IMR-90 (cell line): ENCODE results near the gene GNB4. TPM values are rescaled to one million over a fixed set of nuclear protein-coding genes. Genes with fewer than 3 reads are reported as not detected.

ENCODE experiments used
- ATAC-seq: fragments of 200-7000 bp; cut with Tn5 transposase; 2 replicates; pipeline ENCODE4 v1.9.1; 2020; ENCODE audit warnings: low read depth, mild to moderate bottlenecking, moderate library complexity
- BruUV-seq: library from RNA; stranded (reverse); fragments of 400-500 nt; replicated peaks from 2 replicates; lab custom pipeline; 2021; lab: Mats Ljungman, UMichigan
- CTCF ChIA-PET: fragments of 300-600 bp; formaldehyde crosslinking; extraction: SDS; loops from one replicate; lab custom pipeline; 2021; ENCODE audit warnings: antibody characterized with exemption; lab: Yijun Ruan, JAX
- POLR2A ChIA-PET: fragments of 300-600 bp; sonication (Branson Sonifier 250); formaldehyde crosslinking; loops from one replicate; lab custom pipeline; 2022; ENCODE audit warnings: antibody characterized with exemption; ENCODE audit not compliant: unreplicated experiment; lab: Charles Lee
- DNase-seq: peaks from one replicate; pipeline ENCODE4 v3.0.0; 2013
- H2AFZ ChIP-seq: replicated peaks from 2 replicates; pipeline ENCODE3; 2013; ENCODE audit warnings: low read length, mild to moderate bottlenecking; ENCODE audit not compliant: poor library complexity
- H2AK5ac ChIP-seq: 2 replicates; pipeline ENCODE4 v1.6.1; 2013; ENCODE audit warnings: low read depth, low read length, inconsistent platforms
- H2AK9ac ChIP-seq: replicated peaks from 2 replicates; pipeline ENCODE3; 2013; ENCODE audit warnings: mild to moderate bottlenecking, low read depth, low read length, moderate library complexity; ENCODE audit not compliant: poor library complexity
- H2BK120ac ChIP-seq: 2 replicates; pipeline ENCODE4 v1.6.1; 2013; ENCODE audit warnings: low read depth, low read length, inconsistent platforms
- H2BK15ac ChIP-seq: 3 replicates; pipeline ENCODE4 v1.6.1; 2013; ENCODE audit warnings: low read depth, low read length, inconsistent platforms
- H2BK20ac ChIP-seq: 2 replicates; pipeline ENCODE4 v1.6.1; 2013; ENCODE audit warnings: low read depth, mild to moderate bottlenecking, inconsistent platforms, low read length, moderate library complexity
- H2BK5ac ChIP-seq: 2 replicates; pipeline ENCODE4 v1.6.1; 2013; ENCODE audit warnings: mild to moderate bottlenecking, low read depth, low read length, inconsistent platforms; ENCODE audit not compliant: poor library complexity, severe bottlenecking
- H3K14ac ChIP-seq: replicated peaks from 2 replicates; pipeline ENCODE4 v1.6.1; 2013; ENCODE audit warnings: low read depth, low read length, inconsistent platforms
- H3K18ac ChIP-seq: 2 replicates; pipeline ENCODE4 v1.6.1; 2013; ENCODE audit warnings: low read depth, low read length, control low read depth
- H3K23ac ChIP-seq: 2 replicates; pipeline ENCODE4 v1.6.1; 2013; ENCODE audit warnings: low read depth, low read length, inconsistent platforms
- H3K27ac ChIP-seq: 2 replicates; pipeline ENCODE4 v1.5.1; 2013; ENCODE audit warnings: mild to moderate bottlenecking, control low read depth, low read length; ENCODE audit not compliant: insufficient read depth
- H3K27me3 ChIP-seq: 2 replicates; pipeline ENCODE4 v1.6.1; 2013; ENCODE audit warnings: low read length; ENCODE audit not compliant: control insufficient read depth, insufficient read depth
- H3K36me3 ChIP-seq: 2 replicates; pipeline ENCODE4 v1.6.1; 2013; ENCODE audit warnings: low read length, mixed read lengths; ENCODE audit not compliant: control insufficient read depth, insufficient read depth
- H3K4ac ChIP-seq: 2 replicates; pipeline ENCODE4 v1.6.1; 2013; ENCODE audit warnings: low read depth, low read length, inconsistent platforms
- H3K4me1 ChIP-seq: 2 replicates; pipeline ENCODE4 v1.6.1; 2013; ENCODE audit warnings: low read length, mixed read lengths; ENCODE audit not compliant: control insufficient read depth, insufficient read depth
- H3K4me2 ChIP-seq: 2 replicates; pipeline ENCODE4 v1.6.1; 2013; ENCODE audit warnings: low read depth, mild to moderate bottlenecking, control low read depth, low read length, moderate library complexity
- H3K4me3 ChIP-seq: 2 replicates; pipeline ENCODE4 v1.5.1; 2013; ENCODE audit warnings: low read depth, mild to moderate bottlenecking, control low read depth, low read length, moderate library complexity; ENCODE audit not compliant: insufficient read depth
- H3K56ac ChIP-seq: 2 replicates; pipeline ENCODE4 v1.6.1; 2013; ENCODE audit warnings: low read length, inconsistent platforms; ENCODE audit not compliant: insufficient read depth; ENCODE audit errors: extremely low read depth
- H3K79me1 ChIP-seq, 2 experiments: 2 replicates each; pipeline ENCODE4 v1.6.1; 2013; ENCODE audit warnings: low read length in 2 of 2, inconsistent platforms in 1 of 2, low read depth in 1 of 2
- H3K9ac ChIP-seq: 2 replicates; pipeline ENCODE4 v1.6.1; 2013; ENCODE audit warnings: low read depth, low read length, control low read depth
- H3K9me1 ChIP-seq: 2 replicates; pipeline ENCODE4 v1.6.1; 2013; ENCODE audit warnings: low read length, inconsistent platforms; ENCODE audit not compliant: insufficient read depth
- H3K9me3 ChIP-seq: 2 replicates; pipeline ENCODE4 v1.6.1; 2013; ENCODE audit warnings: low read length; ENCODE audit not compliant: control insufficient read depth, insufficient read depth
- H4K20me1 ChIP-seq: 2 replicates; pipeline ENCODE4 v1.6.1; 2013; ENCODE audit warnings: low read length, inconsistent platforms; ENCODE audit not compliant: insufficient read depth
- H4K5ac ChIP-seq: 2 replicates; pipeline ENCODE4 v1.6.1; 2013; ENCODE audit warnings: mild to moderate bottlenecking, low read depth, low read length, control low read depth
- H4K8ac ChIP-seq, 2 experiments: 2 replicates each; pipeline ENCODE4 v1.6.1; 2013; ENCODE audit warnings: low read depth in 2 of 2, low read length in 2 of 2, control low read depth in 1 of 2, inconsistent platforms in 1 of 2
- H4K91ac ChIP-seq: 2 replicates; pipeline ENCODE4 v1.6.1; 2013; ENCODE audit warnings: low read depth, low read length, inconsistent platforms; ENCODE audit not compliant: insufficient read depth
- MAZ ChIP-seq: IDR thresholded peaks from 2 replicates; pipeline ENCODE4 v1.6.1; 2012; ENCODE audit warnings: low read depth, mild to moderate bottlenecking, low read length, improper control_type of control experiment, moderate library complexity, borderline replicate concordance
- WGBS, 2 experiments: methylation state at CpG; one replicate each; pipeline versions ENCODE4 v1.1.5 to v1.1.7; 2013; ENCODE audit warnings: missing lambda C conversion rate in 2 of 2; ENCODE audit not compliant: insufficient read length in 1 of 2; ENCODE audit errors: extremely low coverage in 2 of 2; 5-methylcytosine and 5-hydroxymethylcytosine counted together
- dilution Hi-C: fragments of 300-500 bp; cut with HindIII; formaldehyde crosslinking; loops from one replicate; pipeline ENCODE4 v1.14.3; 2018; ENCODE audit warnings: low sequenced_read_pairs; ENCODE audit not compliant: unreplicated experiment
- in situ Hi-C: fragments of 300-500 bp; cut with MboI; formaldehyde crosslinking; loops from 3 replicates; pipeline ENCODE4 v1.14.3; 2019; ENCODE audit warnings: low sequenced_read_pairs, inconsistent platforms, mixed read lengths
- intact Hi-C: fragments of 100-400 bp; cut with micrococcal nuclease; formaldehyde crosslinking; loops from 2 replicates; pipeline ENCODE4 v1.10.0; 2022
- polyA plus RNA-seq, 3 experiments: library from polyadenylated mRNA; depleted of rRNA; stranded (reverse); fragments of >200 nt; gene quantifications; 2 replicates each; pipeline ENCODE4 v1.2.3, GENCODE V29; 2012; ENCODE audit warnings: low replicate concordance in 1 of 3
- total RNA-seq: library from RNA; depleted of rRNA; stranded (reverse); fragments of >200 nt; gene quantifications from 2 replicates; pipeline ENCODE4 v1.2.3, GENCODE V29; 2012

Gene GNB4
- total and polyA plus RNA-seq, 2 of the 4 experiments (the other 2 are of a cell fraction): 22.1 to 112 TPM

GRCh38 chr3:179430277-179430870 is 20.9 kb downstream of the GNB4 start:
- in situ Hi-C loops: no loop called here
- H3K14ac ChIP-seq: no peak overlapping the region
- no peaks in the 10 kb centered on the region for H3K27me3 ChIP-seq
- intact Hi-C loops: no loop called here
- ChIA-PET POLR2A (no interaction called here), CTCF (interaction anchor here (0.6 to 0.8 kb wide), 2 partner anchors 8 to 159 kb away, joined by 3 read pairs; no protein-coding TSS in a partner anchor)
- BruUV-seq: no TSS peak
- no peak overlapping the region for H4K8ac ChIP-seq
- H3K79me1 ChIP-seq: peaks cover 50 to 70% of the 10 kb centered on the region in 2 experiments
- dilution Hi-C loops: no loop called here
- no peak overlapping the region for H3K4ac ChIP-seq
- no peak overlapping the region for H3K56ac ChIP-seq
- H3K18ac ChIP-seq: no peak overlapping the region
- no peak overlapping the region for H2BK120ac ChIP-seq
- H3K4me3 ChIP-seq: no peak overlapping the region
- no peak overlapping the region for H2AK5ac ChIP-seq
- H2BK20ac ChIP-seq: no peak overlapping the region
- no peak overlapping the region for H3K27ac ChIP-seq
- H3K36me3 ChIP-seq: peaks cover under 1% of the 10 kb centered on the region; the same call in 1 of the 2 replicates
- H4K91ac ChIP-seq: no peak overlapping the region
- H2BK15ac ChIP-seq: no peak overlapping the region
- 100% methylated on average over 1 of the region's 2 CpGs; no CpG with 5 or more reads in 1 of the 2 experiments for WGBS, 2 experiments
- no peak overlapping the region for H4K5ac ChIP-seq
- no peak overlapping the region for H3K4me2 ChIP-seq
- H3K23ac ChIP-seq: no peak overlapping the region
- H2AFZ ChIP-seq: no peak overlapping the region
- H4K20me1 ChIP-seq: peaks cover 51% of the 10 kb centered on the region
- H2BK5ac ChIP-seq: no peak overlapping the region
- no peak for TF ChIP-seq MAZ
- no peak for ATAC-seq
- H3K9ac ChIP-seq: no peak overlapping the region
- no peak for DNase-seq
- no peaks in the 10 kb centered on the region for H3K9me3 ChIP-seq
- no peak overlapping the region for H2AK9ac ChIP-seq
- H3K9me1 ChIP-seq: peaks cover 24% of the 10 kb centered on the region
- peaks cover 8% of the 10 kb centered on the region for H3K4me1 ChIP-seq
